Gastroesophageal sphincter (tissue), 3 donors: Measurements from ENCODE around the gene ESR2.

Experiments used
- POLR2AphosphoS5 ChIP-seq: sonication (generic); formaldehyde crosslinking; IDR thresholded peaks from one replicate; pipeline ENCODE4 v1.6.1; 2017; ENCODE audit warnings: antibody characterized with exemption
- TF ChIP-seq, protein P1 (sequence below), 4 experiments: fragments of 200-600 bp in 2 of 4; fragments of 450-650 bp in 2 of 4; sonication (generic) in 1 of 4; IDR thresholded peaks; one replicate each; pipeline ENCODE4 v1.5.1; 2017 to 2019; ENCODE audit warnings: antibody characterized with exemption in 4 of 4, mild to moderate bottlenecking in 2 of 4, moderate library complexity in 2 of 4

DNA sequence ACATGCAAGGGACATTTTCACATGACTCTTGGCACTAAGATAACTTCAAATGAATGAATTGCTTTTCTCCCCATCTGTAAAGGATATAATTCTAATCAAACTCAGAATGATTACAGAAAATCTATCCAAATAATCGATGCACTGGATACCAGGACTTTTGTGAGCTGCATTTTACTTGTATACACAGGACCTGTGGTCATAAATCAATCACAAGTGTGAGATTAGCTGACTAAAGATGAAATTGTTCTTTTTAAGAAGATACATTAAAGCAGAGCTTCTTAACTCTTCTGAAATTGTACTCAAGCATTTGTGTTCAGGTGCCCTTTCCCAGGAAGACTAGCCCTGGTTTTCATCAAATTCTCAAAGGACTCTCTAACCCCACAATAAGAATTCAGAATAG is 66.3 kb downstream of the ESR2 start:
- TF ChIP-seq, protein P1, sequence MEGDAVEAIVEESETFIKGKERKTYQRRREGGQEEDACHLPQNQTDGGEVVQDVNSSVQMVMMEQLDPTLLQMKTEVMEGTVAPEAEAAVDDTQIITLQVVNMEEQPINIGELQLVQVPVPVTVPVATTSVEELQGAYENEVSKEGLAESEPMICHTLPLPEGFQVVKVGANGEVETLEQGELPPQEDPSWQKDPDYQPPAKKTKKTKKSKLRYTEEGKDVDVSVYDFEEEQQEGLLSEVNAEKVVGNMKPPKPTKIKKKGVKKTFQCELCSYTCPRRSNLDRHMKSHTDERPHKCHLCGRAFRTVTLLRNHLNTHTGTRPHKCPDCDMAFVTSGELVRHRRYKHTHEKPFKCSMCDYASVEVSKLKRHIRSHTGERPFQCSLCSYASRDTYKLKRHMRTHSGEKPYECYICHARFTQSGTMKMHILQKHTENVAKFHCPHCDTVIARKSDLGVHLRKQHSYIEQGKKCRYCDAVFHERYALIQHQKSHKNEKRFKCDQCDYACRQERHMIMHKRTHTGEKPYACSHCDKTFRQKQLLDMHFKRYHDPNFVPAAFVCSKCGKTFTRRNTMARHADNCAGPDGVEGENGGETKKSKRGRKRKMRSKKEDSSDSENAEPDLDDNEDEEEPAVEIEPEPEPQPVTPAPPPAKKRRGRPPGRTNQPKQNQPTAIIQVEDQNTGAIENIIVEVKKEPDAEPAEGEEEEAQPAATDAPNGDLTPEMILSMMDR (IDR thresholded peaks at IDR 0.05): no peak
- TF ChIP-seq POLR2AphosphoS5: no peak
